SK-N-SH treated with all-trans-retinoic acid at 6 μM for 48 hours (cell line): ENCODE data around the gene TGOLN2.

Source experiments
- ARNTL ChIP-seq: fragments of 450-650 bp; formaldehyde crosslinking; IDR thresholded peaks from 2 replicates; pipeline ENCODE4 v1.5.0; 2020; ENCODE audit warnings: low read depth, mild to moderate bottlenecking, moderate library complexity, borderline replicate concordance
- CSDC2 ChIP-seq: fragments of 250-450 bp; sonication (Bioruptor Pico); IDR thresholded peaks from 2 replicates; pipeline ENCODE4 v1.5.0; 2020; ENCODE audit warnings: mild to moderate bottlenecking, moderate library complexity
- ESRRG ChIP-seq: fragments of 250-450 bp; sonication (Bioruptor Pico); IDR thresholded peaks from 2 replicates; pipeline ENCODE4 v1.6.1; 2021; ENCODE audit warnings: mild to moderate bottlenecking
- GLIS3 ChIP-seq: fragments of 250-450 bp; sonication (Bioruptor Pico); IDR thresholded peaks from 2 replicates; pipeline ENCODE4 v1.5.0; 2020; ENCODE audit warnings: mild to moderate bottlenecking, moderate library complexity
- ISL1 ChIP-seq: fragments of 250-450 bp; sonication (Bioruptor Pico); IDR thresholded peaks from 2 replicates; pipeline ENCODE4 v2.1.2; 2022; ENCODE audit warnings: mild to moderate bottlenecking, moderate library complexity
- PATZ1 ChIP-seq: fragments of 250-450 bp; sonication (Bioruptor Pico); IDR thresholded peaks from 2 replicates; pipeline ENCODE4 v1.8.0; 2020; ENCODE audit warnings: mild to moderate bottlenecking, moderate library complexity, borderline replicate concordance
- TCF4 ChIP-seq: fragments of 250-450 bp; sonication (Bioruptor Pico); IDR thresholded peaks from 2 replicates; pipeline ENCODE4 v1.8.0; 2021; ENCODE audit warnings: mild to moderate bottlenecking, moderate library complexity, borderline replicate concordance
- TOX ChIP-seq: fragments of 250-450 bp; sonication (Bioruptor Pico); IDR thresholded peaks from 2 replicates; pipeline ENCODE4 v1.8.0; 2021; ENCODE audit warnings: mild to moderate bottlenecking, moderate library complexity, borderline replicate concordance
- TSHZ2 ChIP-seq: fragments of 250-450 bp; sonication (Bioruptor Pico); IDR thresholded peaks from 2 replicates; pipeline ENCODE4 v1.5.0; 2020; ENCODE audit warnings: mild to moderate bottlenecking, moderate library complexity
- ZC3H10 ChIP-seq: fragments of 250-450 bp; sonication (Bioruptor Pico); IDR thresholded peaks from 2 replicates; pipeline ENCODE4 v1.5.1; 2021; ENCODE audit warnings: mild to moderate bottlenecking, moderate library complexity
- ZFP3 ChIP-seq: fragments of 250-450 bp; sonication (Bioruptor Pico); IDR thresholded peaks from 2 replicates; pipeline ENCODE4 v1.5.0; 2020; ENCODE audit warnings: mild to moderate bottlenecking, moderate library complexity
- ZFP30 ChIP-seq: fragments of 450-650 bp; formaldehyde crosslinking; IDR thresholded peaks from 2 replicates; pipeline ENCODE4 v1.5.0; 2022; ENCODE audit warnings: mild to moderate bottlenecking, moderate library complexity
- ZNF70 ChIP-seq: fragments of 450-650 bp; formaldehyde crosslinking; IDR thresholded peaks from 2 replicates; pipeline ENCODE4 v1.5.0; 2020; ENCODE audit warnings: mild to moderate bottlenecking, moderate library complexity

- no peak for TF ChIP-seq TOX (CRISPR knock-in tag)
- TF ChIP-seq ARNTL (CRISPR knock-in tag): no peak
- TF ChIP-seq ZFP30 (CRISPR knock-in tag): no peak
- TF ChIP-seq TCF4: no peak
- no peak for TF ChIP-seq TSHZ2
- TF ChIP-seq CSDC2: no peak
- no peak for TF ChIP-seq ZNF70
- TF ChIP-seq ESRRG: no peak
- no peak for TF ChIP-seq ZFP3 (CRISPR knock-in tag)
- no peak for TF ChIP-seq ISL1
- no peak for TF ChIP-seq ZC3H10 (CRISPR knock-in tag)
- TF ChIP-seq GLIS3 (CRISPR knock-in tag): no peak
- TF ChIP-seq PATZ1 (CRISPR knock-in tag): no peak
Observed at GRCh38 chr2:85283641-85284040, 44.1 kb downstream of the TGOLN2 start.
